ENCODE results near the gene KCTD6. TPM values are rescaled to one million over a fixed set of nuclear protein-coding genes. Genes with fewer than 3 reads are reported as not detected.
"Not testable (repeated sequence)": the region's sequence is repeated elsewhere in the genome, so short reads cannot be mapped to it uniquely, and the experiment has no call there.

Gene KCTD6
- total RNA-seq, 1 experiment from 2014 or later: 12.0 TPM

- TF ChIP-seq YY1 (IDR thresholded peaks at IDR 0.05; ENCODE audit: extremely low read depth, insufficient replicate concordance, low read depth, low read length): peak; percentile 76
- TF ChIP-seq RAD21 (IDR thresholded peaks at IDR 0.05; ENCODE audit: low read depth): no peak
- no peak for TF ChIP-seq ZNF274 (IDR thresholded peaks at IDR 0.05; ENCODE audit: low read depth, low read length)
Observed at GRCh38 chr3:58526515-58526957, 34.6 kb downstream of the KCTD6 start (continued).

GRCh38 chr3:58527440-58527839, 35.5 kb downstream of the KCTD6 start:
- H3K27me3 ChIP-seq (ENCODE audit: insufficient read depth, low read length); H4K20me1 ChIP-seq (ENCODE audit: insufficient read depth); BruUV-seq (replicated peaks); H3K9me3 ChIP-seq (ENCODE audit: control insufficient read depth in 1 of 2, insufficient read depth in 1 of 2, low read depth in 1 of 2, low read length in 2 of 2); H2AFZ ChIP-seq (ENCODE audit: low read depth, low read length, poor library complexity, severe bottlenecking); H3K27ac ChIP-seq (ENCODE audit: low read depth, low read length); DNase-seq (ENCODE audit: low read depth, low spot score); H3K4me2 ChIP-seq (ENCODE audit: low read length); ATAC-seq; H3K9ac ChIP-seq (ENCODE audit: low read length); H3K36me3 ChIP-seq (ENCODE audit: control insufficient read depth in 1 of 2, insufficient read depth in 2 of 2, low read length in 2 of 2); H3K9me2 ChIP-seq (ENCODE audit: insufficient read depth); H3K4me3 ChIP-seq (replicated peaks in 1 of 2; ENCODE audit: low read depth in 1 of 2, low read length in 2 of 2); H3K79me2 ChIP-seq (ENCODE audit: insufficient read depth, low read length); intact Hi-C loops (cut with micrococcal nuclease): not testable (repeated sequence)
- CTCF ChIA-PET: interaction anchor here (1.1 kb wide), 1 partner anchor 220 kb away, joined by 6 read pairs; no protein-coding TSS in a partner anchor
- POLR2A ChIA-PET: interaction anchor here (1.1 kb wide), 1 partner anchor 221 kb away, joined by 3 read pairs; the partner anchor contains the start of genes HTD2 and RPP14
- H3K4me1 ChIP-seq (ENCODE audit: control insufficient read depth in 1 of 2, insufficient read depth in 2 of 2, low read length in 2 of 2): peaks cover 9 to 20% of the 10 kb centered on the region in 2 experiments
- RAD21 ChIA-PET (ENCODE audit: low non-redundant PET in 1 of 2, low total read pairs in 2 of 2, uncharacterized antibody in 2 of 2, unreplicated experiment in 2 of 2): interaction anchor here in 1 of 2 experiments (1.6 kb wide), 1 partner anchor 35 kb away, joined by 3 read pairs; the partner anchor contains the start of gene KCTD6

- CTCF ChIA-PET: interaction anchor here (0.7 to 1.4 kb wide), 3 partner anchors 38 to 363 kb away, joined by 4 to 5 read pairs (median 4); no protein-coding TSS in a partner anchor
- no peak overlapping the region for H3K4me3 ChIP-seq (replicated peaks in 1 of 2; ENCODE audit: low read depth in 1 of 2, low read length in 2 of 2)
- no peak for DNase-seq (ENCODE audit: low read depth, low spot score)
- no peaks in the 10 kb centered on the region for H3K27me3 ChIP-seq (ENCODE audit: insufficient read depth, low read length)
- no peaks in the 10 kb centered on the region for H3K9me2 ChIP-seq (ENCODE audit: insufficient read depth)
- H3K9me3 ChIP-seq (ENCODE audit: control insufficient read depth in 1 of 2, insufficient read depth in 1 of 2, low read depth in 1 of 2, low read length in 2 of 2): no peaks in the 10 kb centered on the region
- H3K9ac ChIP-seq (ENCODE audit: low read length): no peak overlapping the region
- no peak for ATAC-seq
- peaks cover 11 to 28% of the 10 kb centered on the region in 2 experiments for H3K4me1 ChIP-seq (ENCODE audit: control insufficient read depth in 1 of 2, insufficient read depth in 2 of 2, low read length in 2 of 2)
- intact Hi-C loops (cut with micrococcal nuclease): no loop called here
- no TSS peak for BruUV-seq (replicated peaks)
- H2AFZ ChIP-seq (ENCODE audit: low read depth, low read length, poor library complexity, severe bottlenecking): no peak overlapping the region
- H3K4me2 ChIP-seq (ENCODE audit: low read length): no peak overlapping the region
- no peak overlapping the region for H3K27ac ChIP-seq (ENCODE audit: low read depth, low read length)
- no peaks in the 10 kb centered on the region for H4K20me1 ChIP-seq (ENCODE audit: insufficient read depth)
- RAD21 ChIA-PET (ENCODE audit: low non-redundant PET in 1 of 2, low total read pairs in 2 of 2, uncharacterized antibody in 2 of 2, unreplicated experiment in 2 of 2): no interaction called here
- H3K79me2 ChIP-seq (ENCODE audit: insufficient read depth, low read length): no peaks in the 10 kb centered on the region
- POLR2A ChIA-PET: interaction anchor here (0.7 kb wide), 1 partner anchor 19 kb away, joined by 5 read pairs; no protein-coding TSS in a partner anchor
- no peaks in the 10 kb centered on the region for H3K36me3 ChIP-seq (ENCODE audit: control insufficient read depth in 1 of 2, insufficient read depth in 2 of 2, low read length in 2 of 2)
- no peak for TF ChIP-seq FOSL1 (IDR thresholded peaks at IDR 0.05; ENCODE audit: low read depth)
- TF ChIP-seq EZH2phosphoT487 (IDR thresholded peaks at IDR 0.05; ENCODE audit: borderline replicate concordance): no peak
- no peak for TF ChIP-seq CBX3 (IDR thresholded peaks at IDR 0.05; ENCODE audit: low read depth)
- no peak for TF ChIP-seq ZBTB33 (IDR thresholded peaks at IDR 0.05; ENCODE audit: extremely low read depth, insufficient replicate concordance, low read length)
- no peak for TF ChIP-seq SIN3A (IDR thresholded peaks at IDR 0.05; ENCODE audit: low read depth)
- no peak for TF ChIP-seq SRF (IDR thresholded peaks at IDR 0.05; ENCODE audit: low read depth)
- TF ChIP-seq EZH2 (IDR thresholded peaks at IDR 0.05): no peak
- TF ChIP-seq YY1 (IDR thresholded peaks at IDR 0.05; ENCODE audit: extremely low read depth, insufficient replicate concordance, low read depth, low read length): no peak
- no peak for TF ChIP-seq REST (IDR thresholded peaks at IDR 0.05; ENCODE audit: low read depth)
- no peak for TF ChIP-seq RAD21 (IDR thresholded peaks at IDR 0.05; ENCODE audit: low read depth)
- TF ChIP-seq POLR2A (IDR thresholded peaks at IDR 0.05; ENCODE audit: borderline replicate concordance, extremely low read depth, insufficient read depth, insufficient read length): no peak
Observed at GRCh38 chr3:58528629-58529028, 36.7 kb downstream of the KCTD6 start.
